ENCODE measurements around the gene LRMDA. TPM values are rescaled to one million over a fixed set of nuclear protein-coding genes. Genes with fewer than 3 reads are reported as not detected.
"Not testable (repeated sequence)": the region's sequence is repeated elsewhere in the genome, so short reads cannot be mapped to it uniquely, and the experiment has no call there.

The LRMDA gene
- total RNA-seq, 1 donor from 2014 or later = not detected

- intact Hi-C loops (cut with micrococcal nuclease) = no loop called here
Measured at GRCh38 chr10:75736889-75737579, 305.6 kb downstream of the LRMDA start.

DNA sequence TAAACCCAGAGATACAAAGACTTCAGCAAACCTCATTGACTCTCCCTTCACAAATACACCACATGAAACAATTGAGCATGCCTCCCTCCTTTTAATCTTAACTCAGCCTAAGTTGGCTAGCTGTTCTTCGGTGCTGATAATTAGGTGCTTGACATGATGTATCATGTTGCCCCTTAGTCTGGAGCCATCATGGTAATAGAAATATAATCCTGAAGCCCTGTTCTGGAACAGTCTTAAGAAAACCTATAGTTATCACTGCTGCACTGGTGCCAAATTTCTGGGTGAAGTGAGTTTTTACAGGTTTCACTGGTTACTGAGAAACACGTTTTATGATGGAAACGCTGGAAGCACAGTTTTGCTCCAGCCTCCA is 306.1 kb downstream of the LRMDA start:
- intact Hi-C loops (cut with micrococcal nuclease) = no loop called here

GRCh38 chr10:75738924-75739323 is 307.5 kb downstream of the LRMDA start:
- intact Hi-C loops (cut with micrococcal nuclease) = no loop called here

GRCh38 chr10:75739414-75740143 is 308.2 kb downstream of the LRMDA start:
- intact Hi-C loops (cut with micrococcal nuclease) = no loop called here

DNA sequence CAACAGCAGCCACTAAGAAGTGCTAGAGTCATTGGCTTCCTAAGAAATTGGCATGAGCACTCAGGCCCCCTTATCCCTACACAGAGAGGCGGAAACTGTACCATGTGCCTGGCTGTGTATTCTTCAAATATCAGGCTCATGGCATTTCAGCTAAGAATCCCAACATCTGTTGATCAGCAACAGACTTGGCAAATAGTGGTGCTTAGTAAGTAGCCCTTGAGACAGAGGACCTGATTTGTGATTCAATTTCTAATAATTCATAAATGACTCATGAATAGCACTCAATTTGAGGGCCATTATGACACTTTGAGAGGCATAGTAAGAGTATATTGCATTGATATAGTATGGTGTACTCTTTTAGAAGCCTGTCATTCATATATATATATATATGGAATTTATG is 309.1 kb downstream of the LRMDA start:
- intact Hi-C loops (cut with micrococcal nuclease) = no loop called here

DNA sequence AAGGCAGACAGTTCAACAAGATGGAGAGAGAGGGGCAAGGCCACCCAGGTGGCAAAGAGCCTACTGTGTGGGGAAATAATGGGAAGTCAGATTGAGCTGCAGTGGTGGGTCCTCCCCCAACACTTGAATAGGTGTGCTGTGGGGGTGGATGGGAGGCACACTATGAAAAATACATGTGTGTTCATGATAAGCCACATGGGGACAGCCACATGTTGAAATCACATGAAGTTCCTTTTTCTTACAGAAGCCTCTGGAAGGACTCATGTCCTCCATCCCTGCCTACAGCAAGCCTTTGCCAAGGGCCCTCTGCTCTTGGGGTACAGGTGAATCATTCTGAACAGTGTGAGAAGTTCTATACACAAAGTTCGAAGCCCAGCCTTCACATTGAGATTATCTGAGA is 310.9 kb downstream of the LRMDA start:
- intact Hi-C loops (cut with micrococcal nuclease) = no loop called here

- intact Hi-C loops (cut with micrococcal nuclease) = no loop called here
Measured at GRCh38 chr10:75743291-75743778, 311.9 kb downstream of the LRMDA start.

- intact Hi-C loops (cut with micrococcal nuclease) = no loop called here
Measured at GRCh38 chr10:75744261-75744660, 312.8 kb downstream of the LRMDA start.

- intact Hi-C loops (cut with micrococcal nuclease) = no loop called here
Measured at GRCh38 chr10:75746356-75746755, 314.9 kb downstream of the LRMDA start.

DNA sequence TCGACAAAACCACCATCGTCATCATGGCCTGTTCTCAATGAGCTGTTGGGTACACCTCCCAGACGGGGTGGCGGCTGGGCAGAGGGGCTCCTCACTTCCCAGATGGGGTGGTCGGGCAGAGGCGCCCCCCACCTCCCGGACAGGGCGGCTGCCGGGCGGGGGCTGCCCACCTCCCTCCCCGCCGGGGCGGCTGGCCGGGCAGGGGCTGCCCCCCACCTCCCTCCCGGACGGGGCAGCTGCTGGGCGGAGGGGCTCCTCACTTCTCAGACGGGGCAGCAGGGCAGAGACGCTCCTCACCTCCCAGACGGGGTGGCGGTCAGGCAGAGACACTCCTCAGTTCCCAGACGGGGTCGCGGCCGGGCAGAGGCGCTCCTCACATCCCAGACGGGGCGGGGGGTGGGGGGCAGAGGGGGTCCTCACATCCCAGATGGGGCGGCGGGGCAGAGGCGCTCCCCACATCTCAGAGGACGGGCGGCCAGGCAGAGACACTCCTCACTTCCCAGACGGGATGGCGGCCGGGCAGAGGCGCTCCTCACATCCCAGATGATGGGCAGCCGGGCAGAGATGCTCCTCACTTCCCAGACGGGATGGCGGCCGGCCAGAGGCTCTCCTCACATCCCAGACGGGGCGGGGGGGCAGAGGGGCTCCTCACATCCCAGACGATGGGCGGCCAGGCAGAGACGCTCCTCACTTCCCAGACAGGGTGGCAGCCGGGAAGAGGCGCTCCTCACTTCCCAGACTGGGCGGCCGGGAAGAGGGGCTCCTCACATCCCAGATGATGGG is 318.9 kb downstream of the LRMDA start:
- intact Hi-C loops (cut with micrococcal nuclease) = not testable (repeated sequence)

DNA sequence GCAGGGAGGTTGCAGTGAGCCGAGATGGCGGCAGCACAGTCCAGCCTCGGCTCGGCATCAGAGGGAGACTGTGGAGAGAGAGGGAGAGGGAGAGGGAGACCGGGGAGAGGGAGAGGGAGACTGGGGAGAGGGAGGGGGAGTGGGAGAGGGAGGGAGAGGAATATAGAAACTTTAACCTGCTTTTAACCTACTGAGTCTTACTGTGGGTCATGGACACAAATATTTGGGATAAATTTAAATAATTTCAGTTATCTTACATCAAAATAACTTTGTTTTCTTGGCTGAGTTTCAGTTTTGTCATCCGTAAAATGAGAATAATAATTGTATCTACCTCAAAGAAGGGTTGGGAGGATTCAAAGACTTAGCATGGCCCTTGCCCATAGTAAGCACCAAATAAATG is 319.8 kb downstream of the LRMDA start:
- intact Hi-C loops (cut with micrococcal nuclease) = no loop called here

DNA sequence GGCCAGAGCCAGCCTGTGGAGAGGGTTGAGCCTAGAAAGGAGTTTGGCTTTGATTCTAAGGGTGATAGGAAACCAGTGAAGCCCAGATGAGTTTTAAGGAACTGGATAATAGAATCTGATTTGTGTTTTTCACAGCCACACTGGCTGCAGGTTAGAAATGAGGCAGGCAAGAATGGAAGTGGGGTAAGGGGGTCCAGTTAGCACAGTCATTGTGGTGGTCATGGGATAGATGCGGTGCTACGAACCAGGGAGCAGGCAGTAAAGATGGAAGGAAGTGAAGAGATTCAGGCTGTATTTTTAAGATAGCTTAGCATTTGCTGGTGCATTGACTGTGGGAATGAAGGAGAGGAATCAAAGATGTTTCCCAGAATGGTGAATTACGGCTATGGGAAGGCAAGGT is 322.2 kb downstream of the LRMDA start:
- intact Hi-C loops (cut with micrococcal nuclease) = no loop called here

DNA sequence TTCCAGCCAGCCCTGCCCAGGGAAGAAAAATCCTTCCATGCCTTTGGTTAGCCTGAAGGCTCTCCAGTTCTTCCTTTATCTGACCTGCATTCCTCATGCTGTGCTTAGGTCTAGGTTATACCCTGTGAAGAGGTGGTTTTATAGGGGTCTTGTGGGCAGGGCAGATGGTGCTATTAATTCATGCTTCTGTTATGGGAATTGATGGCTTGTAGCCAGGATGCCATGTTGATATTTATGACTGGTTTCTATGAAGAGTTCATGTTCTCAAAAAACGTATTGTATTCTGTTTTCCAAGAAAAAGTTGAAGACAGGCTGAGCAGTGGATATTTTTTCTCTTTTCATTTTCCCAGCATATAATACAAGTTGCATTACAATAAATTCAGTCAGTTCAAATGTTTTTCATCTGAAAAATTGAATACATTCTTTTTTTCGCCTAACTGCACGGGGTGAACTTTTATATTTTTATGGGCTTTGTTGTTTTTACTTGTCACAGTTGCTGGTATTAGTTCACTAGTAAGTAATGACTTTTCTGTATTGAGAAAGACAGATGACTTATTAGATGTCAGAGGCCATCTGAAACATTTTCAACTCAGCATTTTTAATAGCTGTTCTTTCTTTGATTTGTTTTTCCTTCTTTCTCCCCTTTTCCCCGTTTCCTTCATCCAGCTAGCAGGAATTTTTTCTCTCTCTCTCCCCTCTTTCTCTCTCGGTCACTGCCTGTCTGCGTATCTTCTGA is 322.8 kb downstream of the LRMDA start:
- intact Hi-C loops (cut with micrococcal nuclease) = no loop called here

DNA sequence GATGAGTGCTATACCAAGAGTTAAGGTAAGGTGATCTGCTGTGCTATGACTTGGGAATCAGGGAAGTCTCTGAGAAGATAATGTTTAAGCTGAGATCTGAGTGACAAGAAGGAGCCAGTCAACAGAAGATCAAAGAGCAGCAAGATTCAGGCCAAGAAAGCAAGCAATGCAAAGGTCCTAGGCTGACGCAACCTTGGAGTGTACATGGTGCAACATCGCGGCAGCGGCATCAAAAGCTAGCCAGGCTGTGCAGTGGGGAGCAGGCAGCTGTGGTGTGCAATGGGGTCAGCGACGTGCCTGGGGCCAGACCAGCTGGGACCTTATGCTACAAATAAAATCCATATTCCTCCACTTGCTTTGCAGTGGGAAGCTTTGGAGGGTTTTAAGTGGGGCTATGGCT is 324.1 kb downstream of the LRMDA start:
- intact Hi-C loops (cut with micrococcal nuclease) = no loop called here

DNA sequence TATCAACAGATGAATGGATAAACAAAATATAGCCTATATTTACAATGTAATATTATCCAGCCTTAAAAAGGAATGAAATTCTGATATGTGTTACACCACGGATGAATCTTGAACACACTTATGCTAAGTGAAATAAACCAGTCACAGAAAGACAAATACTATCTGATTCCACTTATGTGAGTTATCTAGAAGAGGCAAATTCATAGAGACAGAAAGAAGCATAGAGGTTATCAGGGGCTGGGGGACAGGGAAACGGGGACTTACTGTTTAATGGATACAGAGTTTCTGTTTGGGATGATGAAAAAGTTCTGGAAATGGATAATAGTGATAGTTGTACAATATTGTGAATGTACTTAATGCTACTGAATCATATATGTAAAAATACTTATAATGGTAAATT is 329.9 kb downstream of the LRMDA start:
- intact Hi-C loops (cut with micrococcal nuclease) = no loop called here

DNA sequence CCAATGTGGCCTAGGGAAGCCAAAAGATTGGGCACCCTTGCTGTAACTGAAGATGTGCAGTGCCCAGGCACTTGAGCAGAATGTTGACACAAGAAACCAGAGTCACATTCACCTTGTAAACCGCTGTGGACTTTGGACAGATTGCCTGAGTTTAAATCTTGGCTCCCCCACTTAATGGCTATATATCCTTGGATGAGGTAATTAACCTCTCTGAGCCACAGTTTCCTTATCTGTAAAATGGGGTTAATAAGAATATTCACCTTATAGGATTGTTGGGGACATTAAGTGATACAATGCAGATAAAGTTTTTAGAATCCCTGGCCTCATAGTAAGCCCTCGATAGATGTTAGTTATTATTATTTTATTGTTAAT is 331.0 kb downstream of the LRMDA start:
- intact Hi-C loops (cut with micrococcal nuclease) = no loop called here

GRCh38 chr10:75763652-75764051 is 332.2 kb downstream of the LRMDA start:
- intact Hi-C loops (cut with micrococcal nuclease) = no loop called here

- intact Hi-C loops (cut with micrococcal nuclease) = no loop called here
Measured at GRCh38 chr10:75764974-75765788, 333.8 kb downstream of the LRMDA start.

- intact Hi-C loops (cut with micrococcal nuclease) = no loop called here
Measured at GRCh38 chr10:75765789-75766096, 334.3 kb downstream of the LRMDA start.

DNA sequence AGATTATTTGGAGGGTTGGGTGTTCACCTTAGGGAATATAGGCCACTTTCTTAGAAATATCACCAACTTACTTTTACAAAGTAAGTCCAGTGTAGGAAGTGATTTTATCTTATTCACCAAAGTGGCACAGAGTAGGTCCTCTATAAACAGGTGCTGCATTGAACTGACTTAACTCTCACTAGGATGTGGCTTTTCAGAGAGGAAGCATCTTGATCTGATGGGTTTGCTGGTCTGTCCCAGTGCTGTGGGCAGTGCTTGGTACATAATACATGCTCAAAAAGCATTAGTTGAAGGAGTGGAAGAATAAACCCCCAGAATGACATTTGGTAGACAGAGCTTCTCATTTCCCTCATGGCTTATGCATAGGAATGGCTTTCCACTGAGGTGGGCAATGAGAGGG is 334.7 kb downstream of the LRMDA start:
- intact Hi-C loops (cut with micrococcal nuclease) = no loop called here

DNA sequence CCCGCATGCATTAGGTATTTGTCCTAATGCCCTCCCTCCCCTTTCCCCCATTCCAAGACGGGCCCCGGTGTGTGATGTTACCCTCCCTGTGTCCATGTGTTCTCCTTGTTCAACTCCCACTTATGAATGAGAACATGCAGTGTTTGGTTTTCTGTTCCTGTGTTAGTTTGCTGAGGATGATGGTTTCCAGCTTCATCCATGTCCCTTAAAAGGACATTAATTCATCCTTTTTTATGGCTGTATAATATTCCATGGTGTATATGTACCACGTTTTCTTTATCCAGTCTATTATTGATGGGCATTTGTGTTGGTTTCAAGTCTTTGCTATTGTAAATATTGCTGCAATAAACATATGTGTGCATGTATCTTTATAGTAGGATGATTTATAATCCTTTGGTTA is 335.3 kb downstream of the LRMDA start:
- intact Hi-C loops (cut with micrococcal nuclease) = not testable (repeated sequence)

All from T-helper 1 cell treated with Interleukin-12 subunit alpha and Interleukin-12 subunit beta and Interleukin-4 antibody, amounts not matched to agents 30 ng/mL and 1 ng/mL, for 36 hours (primary cell).